Keratinocyte (primary cell): ENCODE data around the gene CYTIP.

Experiments used
- CTCF ChIP-seq, 3 experiments: IDR thresholded peaks in 1 of 3; conservative IDR thresholded peaks in 1 of 3; optimal IDR thresholded peaks in 1 of 3; 2 replicates in 2 of 3; 3 replicates in 1 of 3; pipeline versions ENCODE3 to v1.5.1; 2011; ENCODE audit warnings: low read length in 3 of 3, mild to moderate bottlenecking in 3 of 3, moderate library complexity in 2 of 3, control low read depth in 1 of 3, inconsistent platforms in 1 of 3; ENCODE audit not compliant: insufficient read depth in 2 of 3; ENCODE audit errors: extremely low read depth in 1 of 3
- EZH2 ChIP-seq: IDR thresholded peaks from one replicate; pipeline ENCODE4 v1.6.1; 2012; ENCODE audit warnings: inconsistent platforms, mild to moderate bottlenecking, low read length, moderate library complexity

- TF ChIP-seq CTCF (optimal IDR thresholded peaks at IDR 0.05 in 1 of 3, IDR thresholded peaks at IDR 0.05 in 1 of 3, conservative IDR thresholded peaks at IDR 0.05 in 1 of 3; ENCODE audit: extremely low read depth in 1 of 3, insufficient read depth in 2 of 3, low read length in 3 of 3) (no peak), EZH2 (no peak)
These were observed 29.7 kb upstream of the CYTIP start for GRCh38 chr2:157473581-157473980.
